Neuronal stem cell (in vitro differentiated cells): ENCODE results near the gene DHRS9.

Experiments used
- DNase-seq: peaks from one replicate; pipeline ENCODE4 v3.0.0-alpha.2; 2013; ENCODE audit warnings: low spot score
- H2AFZ ChIP-seq: one replicate; pipeline ENCODE4 v1.6.1; 2013; ENCODE audit warnings: mild to moderate bottlenecking, low read length, inconsistent platforms
- H2AK5ac ChIP-seq: 2 replicates; pipeline ENCODE4 v1.6.1; 2013; ENCODE audit warnings: low read depth, mild to moderate bottlenecking, inconsistent platforms, low read length, moderate library complexity, mixed read lengths
- H2BK120ac ChIP-seq: 2 replicates; pipeline ENCODE4 v1.6.1; 2013; ENCODE audit warnings: low read depth, mild to moderate bottlenecking, inconsistent platforms, low read length, moderate library complexity, mixed read lengths
- H2BK12ac ChIP-seq: one replicate; pipeline ENCODE4 v1.6.1; 2013; ENCODE audit warnings: low read length, inconsistent platforms
- H2BK15ac ChIP-seq: 2 replicates; pipeline ENCODE4 v1.6.1; 2013; ENCODE audit warnings: mild to moderate bottlenecking, low read length, inconsistent platforms, mixed read lengths
- H2BK5ac ChIP-seq: one replicate; pipeline ENCODE4 v1.6.1; 2013; ENCODE audit warnings: inconsistent platforms, mild to moderate bottlenecking, low read length, moderate library complexity
- H3K14ac ChIP-seq: one replicate; pipeline ENCODE4 v1.6.1; 2013; ENCODE audit warnings: low read length, inconsistent platforms
- H3K18ac ChIP-seq: 2 replicates; pipeline ENCODE4 v1.6.1; 2013; ENCODE audit warnings: low read length, inconsistent platforms
- H3K23ac ChIP-seq: 2 replicates; pipeline ENCODE4 v1.6.1; 2013; ENCODE audit warnings: low read depth, mild to moderate bottlenecking, mixed read lengths, low read length, inconsistent platforms; ENCODE audit not compliant: poor library complexity
- H3K27ac ChIP-seq: replicated peaks from 3 replicates; pipeline ENCODE4 v1.5.1; 2013; ENCODE audit warnings: low read length, inconsistent platforms
- H3K27me3 ChIP-seq, 3 experiments: 2 replicates each; pipeline ENCODE4 v1.6.1; 2013; ENCODE audit warnings: low read length in 3 of 3, mild to moderate bottlenecking in 2 of 3, inconsistent platforms in 1 of 3, low read depth in 1 of 3, mixed read lengths in 1 of 3, moderate library complexity in 1 of 3; ENCODE audit not compliant: control insufficient read depth in 3 of 3, insufficient read depth in 3 of 3
- H3K36me3 ChIP-seq, 2 donors: replicated peaks in 1 of 2; 2 replicates each; pipeline ENCODE4 v1.6.1; 2013; ENCODE audit warnings: low read length in 2 of 2; ENCODE audit not compliant: control insufficient read depth in 2 of 2, insufficient read depth in 2 of 2
- H3K4ac ChIP-seq: 2 replicates; pipeline ENCODE4 v1.6.1; 2013; ENCODE audit warnings: inconsistent platforms, mild to moderate bottlenecking, low read length, moderate library complexity
- H3K4me1 ChIP-seq, 2 donors: 1 replicate in 1 of 2; 2 replicates in 1 of 2; pipeline ENCODE4 v1.6.1; 2013; ENCODE audit warnings: low read length in 2 of 2, low read depth in 1 of 2; ENCODE audit not compliant: control insufficient read depth in 2 of 2, insufficient read depth in 1 of 2
- H3K4me2 ChIP-seq: one replicate; pipeline ENCODE4 v1.6.1; 2013; ENCODE audit warnings: mild to moderate bottlenecking, low read length, inconsistent platforms; ENCODE audit not compliant: insufficient read depth, poor library complexity, severe bottlenecking
- H3K4me3 ChIP-seq, 2 donors: 2 replicates each; pipeline ENCODE4 v1.5.1; 2013; ENCODE audit warnings: low read length in 2 of 2, mild to moderate bottlenecking in 2 of 2, inconsistent platforms in 1 of 2, moderate library complexity in 1 of 2
- H3K79me1 ChIP-seq: one replicate; pipeline ENCODE4 v1.6.1; 2013; ENCODE audit warnings: low read depth, mild to moderate bottlenecking, inconsistent platforms, low read length, moderate library complexity
- H3K9ac ChIP-seq: one replicate; pipeline ENCODE4 v1.6.1; 2013; ENCODE audit warnings: mild to moderate bottlenecking, low read depth, low read length, inconsistent platforms; ENCODE audit not compliant: poor library complexity
- H3K9me3 ChIP-seq, 2 donors: replicated peaks in 1 of 2; 2 replicates each; pipeline versions ENCODE3 to v1.6.1; 2013; ENCODE audit warnings: low read length in 2 of 2, mild to moderate bottlenecking in 2 of 2, inconsistent platforms in 1 of 2, low read depth in 1 of 2, mixed read lengths in 1 of 2, moderate library complexity in 1 of 2; ENCODE audit not compliant: control insufficient read depth in 2 of 2, insufficient read depth in 1 of 2
- H4K8ac ChIP-seq: one replicate; pipeline ENCODE4 v1.6.1; 2013; ENCODE audit warnings: low read depth, mild to moderate bottlenecking, inconsistent platforms, low read length, moderate library complexity
- H4K91ac ChIP-seq: one replicate; pipeline ENCODE4 v1.6.1; 2013; ENCODE audit warnings: low read length, low read depth, mild to moderate bottlenecking, inconsistent platforms; ENCODE audit not compliant: poor library complexity
- WGBS, 2 donors: extraction: QIAGEN DNeasy Blood & Tissue Kit; methylation state at CpG; one replicate each; pipeline ENCODE4 v1.1.7; 2013; ENCODE audit warnings: missing lambda C conversion rate in 2 of 2, mixed read lengths in 1 of 2; ENCODE audit not compliant: insufficient read length in 2 of 2, insufficient replicate concordance in 1 of 2; ENCODE audit errors: extremely low coverage in 2 of 2; 5-methylcytosine and 5-hydroxymethylcytosine counted together

DHRS9 gene

DNA sequence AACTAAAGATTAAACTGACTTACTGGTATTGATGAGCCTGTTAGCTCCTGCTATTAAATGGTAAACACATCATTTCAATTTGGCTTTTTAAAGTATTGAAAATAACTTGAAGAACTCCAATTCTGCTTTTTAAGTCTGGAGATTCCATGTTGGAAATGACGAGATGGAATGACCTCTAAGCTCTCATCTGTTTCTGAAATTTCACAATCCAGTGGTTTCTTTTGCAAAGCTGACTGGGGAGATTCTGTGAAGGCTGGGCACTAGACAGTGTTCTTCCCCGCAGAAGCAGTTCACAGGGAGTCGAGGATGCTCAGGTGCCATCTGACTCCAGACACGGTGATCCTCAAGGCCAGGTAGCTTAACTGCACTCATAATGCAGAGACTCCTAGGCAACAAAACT is 44.7 kb downstream of the DHRS9 start:
- Histone ChIP-seq H2BK12ac (no peak overlapping the region), H3K4me1 (peaks cover 6 to 9% of the 10 kb centered on the region in 2 donors), H3K23ac (no peak overlapping the region), H3K79me1 (no peaks in the 10 kb centered on the region), H3K18ac (no peak overlapping the region), H3K27me3 (peaks cover 0 to 24% (median 2%) of the 10 kb centered on the region in 3 experiments), H2BK15ac (no peak overlapping the region), H2BK120ac (no peak overlapping the region), H3K27ac (no peak overlapping the region), H3K36me3 (no peaks in the 10 kb centered on the region), H3K4ac (no peak overlapping the region), H3K9me3 (no peaks in the 10 kb centered on the region), H3K9ac (no peak overlapping the region), H2BK5ac (no peak overlapping the region), H3K14ac (no peak overlapping the region), H4K8ac (no peak overlapping the region), H3K4me3 (no peak overlapping the region), H3K4me2 (no peak overlapping the region), H2AFZ (no peak overlapping the region), H4K91ac (no peak overlapping the region), H2AK5ac (no peak overlapping the region)
- no peak for DNase-seq
- no CpG with 5 or more reads among the region's 4 CpGs for WGBS, 2 donors

DNA sequence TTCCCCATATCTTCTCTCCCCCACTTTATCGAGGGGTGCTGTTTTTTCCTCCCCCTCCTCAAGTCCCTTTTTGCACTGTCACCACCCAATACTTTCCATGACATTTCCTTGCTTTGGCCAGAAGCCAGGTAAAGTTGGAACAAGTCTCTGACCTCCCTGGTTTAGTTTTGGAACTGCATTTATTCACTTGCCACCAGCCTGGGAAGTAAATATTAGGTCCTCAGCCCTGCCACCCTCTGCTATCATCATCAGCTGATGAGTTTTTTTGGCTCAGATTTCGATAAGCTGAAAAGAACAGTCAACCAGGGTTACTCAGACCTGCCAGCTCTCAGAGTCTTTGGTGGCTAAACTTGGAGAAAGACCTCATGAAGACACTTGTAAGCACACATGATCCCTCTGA is 47.0 kb downstream of the DHRS9 start:
- peaks cover 0 to 14% (median 0%) of the 10 kb centered on the region in 3 experiments for H3K27me3 ChIP-seq
- no peak overlapping the region for H4K8ac ChIP-seq
- H2BK12ac ChIP-seq, result no peak overlapping the region
- no peak overlapping the region for H2BK15ac ChIP-seq
- H4K91ac ChIP-seq, result no peak overlapping the region
- peaks cover 0 to 7% of the 10 kb centered on the region in 2 donors for H3K4me1 ChIP-seq
- H3K4me2 ChIP-seq, result no peak overlapping the region
- H3K14ac ChIP-seq, result no peak overlapping the region
- no peak overlapping the region for H3K4me3 ChIP-seq
- peaks cover 0 to 3% of the 10 kb centered on the region in 2 donors for H3K9me3 ChIP-seq
- H2AFZ ChIP-seq, result no peak overlapping the region
- no peak for DNase-seq
- H2AK5ac ChIP-seq, result no peak overlapping the region
- H3K23ac ChIP-seq, result no peak overlapping the region
- no peak overlapping the region for H2BK5ac ChIP-seq
- no peak overlapping the region for H3K18ac ChIP-seq
- no peak overlapping the region for H3K9ac ChIP-seq
- H3K27ac ChIP-seq, result no peak overlapping the region
- H3K4ac ChIP-seq, result no peak overlapping the region
- no peak overlapping the region for H2BK120ac ChIP-seq
- WGBS, 2 donors, result no CpG with 5 or more reads among the region's 2 CpGs
- H3K79me1 ChIP-seq, result no peaks in the 10 kb centered on the region
- H3K36me3 ChIP-seq, result no peaks in the 10 kb centered on the region

DNA sequence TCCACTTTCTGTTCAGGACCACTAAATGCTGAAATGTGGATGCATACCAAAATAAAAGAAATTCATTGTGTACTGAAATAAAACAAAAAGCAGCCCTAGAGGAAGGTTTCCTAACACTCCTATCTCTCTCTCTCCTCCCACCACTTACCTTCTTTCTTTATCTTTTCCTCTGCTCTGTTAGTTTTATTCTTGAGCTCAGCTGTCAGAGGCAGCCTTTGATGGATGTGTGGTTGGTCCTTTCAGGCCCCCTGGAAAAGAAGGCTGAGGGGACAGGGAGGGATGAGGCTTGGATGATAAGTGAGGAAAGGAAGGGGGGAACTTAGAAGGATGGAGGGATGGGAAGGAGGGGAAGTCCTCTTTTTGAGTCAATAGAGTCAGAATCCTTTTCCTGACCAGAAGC is 47.6 kb downstream of the DHRS9 start:
- Histone ChIP-seq H2BK15ac (no peak overlapping the region), H3K14ac (no peak overlapping the region), H2AK5ac (no peak overlapping the region)

DNA sequence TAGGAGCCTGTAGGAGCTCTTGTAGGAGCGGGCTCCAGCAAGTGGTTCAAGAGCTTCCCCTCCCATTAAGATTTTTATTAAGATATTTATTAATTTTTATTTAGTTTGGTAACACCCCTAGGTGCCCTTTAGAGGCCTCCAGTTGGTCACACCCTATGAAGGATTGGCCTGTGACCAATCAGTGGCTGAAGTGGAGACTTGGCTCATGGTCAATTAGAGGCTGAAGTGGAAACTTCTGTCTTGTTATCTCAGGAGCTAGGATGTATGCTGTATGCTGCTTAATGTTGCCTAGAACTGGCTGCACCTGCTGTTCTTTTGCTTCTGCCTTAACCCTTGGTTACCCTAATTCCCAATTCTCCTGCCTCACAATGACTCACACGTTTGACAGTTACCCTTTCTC is 48.7 kb downstream of the DHRS9 start:
- no peak overlapping the region for H3K4ac ChIP-seq
- peak overlapping the region; percentile 45 for H3K27ac ChIP-seq
- no CpG with 5 or more reads among the region's 2 CpGs for WGBS, 2 donors
- no peak overlapping the region for H3K18ac ChIP-seq
- peaks cover 0 to 7% of the 10 kb centered on the region in 2 donors for H3K4me1 ChIP-seq
- H3K27me3 ChIP-seq, result peaks cover 0 to 11% (median 0%) of the 10 kb centered on the region in 3 experiments
- no peak overlapping the region for H2BK5ac ChIP-seq
- H2AK5ac ChIP-seq, result no peak overlapping the region
- no peak overlapping the region for H2BK12ac ChIP-seq
- no peak overlapping the region for H3K14ac ChIP-seq
- H3K4me3 ChIP-seq, result no peak overlapping the region
- H3K9ac ChIP-seq, result no peak overlapping the region
- no peak overlapping the region for H2BK120ac ChIP-seq
- H4K8ac ChIP-seq, result no peak overlapping the region
- no peak overlapping the region for H4K91ac ChIP-seq
- no peak for DNase-seq
- no peaks in the 10 kb centered on the region for H3K36me3 ChIP-seq
- no peak overlapping the region for H2BK15ac ChIP-seq
- no peak overlapping the region for H3K23ac ChIP-seq
- no peaks in the 10 kb centered on the region for H3K79me1 ChIP-seq
- H3K4me2 ChIP-seq, result no peak overlapping the region
- peaks cover 0 to 6% of the 10 kb centered on the region in 2 donors for H3K9me3 ChIP-seq
- H2AFZ ChIP-seq, result no peak overlapping the region

More for the DNA sequence above, 47.6 kb downstream of the DHRS9 start:
- Histone ChIP-seq H3K4ac (no peak overlapping the region), H3K27ac (no peak overlapping the region), H2AFZ (no peak overlapping the region), H3K4me2 (no peak overlapping the region), H3K4me1 (peaks cover 0 to 7% of the 10 kb centered on the region in 2 donors), H3K9ac (no peak overlapping the region), H3K4me3 (no peak overlapping the region), H3K36me3 (no peaks in the 10 kb centered on the region), H2BK120ac (no peak overlapping the region), H3K9me3 (peaks cover 0 to 6% of the 10 kb centered on the region in 2 donors), H2BK5ac (no peak overlapping the region), H4K8ac (no peak overlapping the region), H3K27me3 (peaks cover 0 to 11% (median 0%) of the 10 kb centered on the region in 3 experiments), H4K91ac (no peak overlapping the region), H3K23ac (no peak overlapping the region), H2BK12ac (no peak overlapping the region), H3K18ac (no peak overlapping the region), H3K79me1 (no peaks in the 10 kb centered on the region)
- DNase-seq, result no peak
